Stomach smooth muscle (tissue), 2 donors: ENCODE results near the gene POLE3.
"Not testable (repeated sequence)": the region's sequence is repeated elsewhere in the genome, so short reads cannot be mapped to it uniquely, and the experiment has no call there.

Source experiments
- H3K27ac ChIP-seq: one replicate; pipeline ENCODE4 v1.7.0; 2013; ENCODE audit warnings: mild to moderate bottlenecking, low read length, inconsistent platforms
- H3K27me3 ChIP-seq, 2 donors: one replicate each; pipeline ENCODE4 v1.7.0; 2013; ENCODE audit warnings: low read length in 2 of 2; ENCODE audit not compliant: insufficient read depth in 2 of 2, control insufficient read depth in 1 of 2
- H3K36me3 ChIP-seq, 2 donors: one replicate each; pipeline ENCODE4 v1.7.0; 2013; ENCODE audit warnings: low read length in 2 of 2; ENCODE audit not compliant: control insufficient read depth in 2 of 2, insufficient read depth in 2 of 2
- H3K4me1 ChIP-seq: one replicate; pipeline ENCODE4 v1.7.0; 2013; ENCODE audit warnings: low read length; ENCODE audit not compliant: control insufficient read depth, insufficient read depth
- H3K4me3 ChIP-seq, 2 donors: one replicate each; pipeline ENCODE4 v1.7.0; 2013; ENCODE audit warnings: low read length in 2 of 2
- H3K9ac ChIP-seq, 2 donors: one replicate each; pipeline ENCODE4 v1.7.0; 2013; ENCODE audit warnings: low read length in 2 of 2, mild to moderate bottlenecking in 1 of 2
- H3K9me3 ChIP-seq, 2 donors: one replicate each; pipeline ENCODE4 v1.7.0; 2013; ENCODE audit warnings: low read length in 2 of 2; ENCODE audit not compliant: control insufficient read depth in 2 of 2
- donor health status: healthy.
- donor health status: Pancreatic carcinoma.

The POLE3 gene

DNA sequence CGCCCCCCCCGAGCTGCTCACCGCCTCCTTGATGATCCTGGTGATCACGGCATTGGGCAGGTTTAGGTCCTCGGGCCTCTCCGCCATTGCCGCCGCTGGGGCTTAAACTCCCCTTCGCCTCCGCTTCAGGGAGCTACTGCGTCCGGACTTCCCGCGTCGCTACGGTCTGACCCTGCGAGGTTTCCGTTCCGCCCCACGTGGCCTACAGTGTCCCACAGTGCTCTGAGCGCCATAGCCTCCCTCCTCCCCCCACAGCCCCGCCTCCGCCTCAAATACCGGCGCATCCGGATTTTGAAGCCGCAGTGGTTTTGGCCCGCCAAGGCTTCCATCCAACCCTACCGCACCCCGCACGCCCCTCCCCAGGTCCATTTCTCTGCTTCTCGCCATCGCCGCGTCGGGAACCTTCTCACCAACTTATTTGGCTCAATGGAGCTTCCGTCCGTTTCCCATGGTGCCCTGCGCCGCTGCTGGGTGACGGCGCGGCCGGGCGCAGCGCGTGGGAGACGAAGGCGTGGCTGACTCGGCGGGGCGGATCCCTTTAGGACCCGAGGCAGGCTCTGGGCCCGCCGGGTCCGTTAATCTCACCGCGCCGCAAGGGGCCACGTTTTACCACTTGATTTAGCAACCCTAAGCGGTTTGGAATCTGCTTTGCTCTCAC lies at the start of gene POLE3, which contains the start of gene C9orf43:
TSS of gene POLE3 (minus strand) at position 469 of the 658 bp plus-strand sequence. CDS start at position 87, 382 bp downstream.
TSS of gene C9orf43 (plus strand) at position 541 of the 658 bp plus-strand sequence. CDS start 2,747 bp downstream, outside the sequence.
- H3K9me3 ChIP-seq, result no peaks in the 10 kb centered on the region
- H3K27me3 ChIP-seq, result no peaks in the 10 kb centered on the region
- H3K27ac ChIP-seq, result peak within 1 kb of the TSS; percentile 95
- peaks cover 9 to 11% of the 10 kb centered on the region in 2 donors for H3K36me3 ChIP-seq
- H3K9ac ChIP-seq, result peak within 1 kb of the TSS; percentile 96 to 97
- peaks cover 10% of the 10 kb centered on the region for H3K4me1 ChIP-seq
- peak within 1 kb of the TSS; percentile 78 to 95 for H3K4me3 ChIP-seq

GRCh38 chr9:113456235-113456634 lies 45.8 kb upstream of the POLE3 start:
- no peak overlapping the region for H3K9ac ChIP-seq
- H3K36me3 ChIP-seq, result no peaks in the 10 kb centered on the region
- H3K9me3 ChIP-seq, result no peaks in the 10 kb centered on the region
- no peaks in the 10 kb centered on the region for H3K27me3 ChIP-seq
- H3K4me3 ChIP-seq, result no peak overlapping the region
- H3K4me1 ChIP-seq, result peaks cover 18% of the 10 kb centered on the region
- H3K27ac ChIP-seq, result peak overlapping the region; percentile 91

- Histone ChIP-seq H3K27me3 (no peaks in the 10 kb centered on the region), H3K9me3 (no peaks in the 10 kb centered on the region), H3K36me3 (no peaks in the 10 kb centered on the region), H3K4me3 (no peak overlapping the region), H3K27ac (peak overlapping the region; percentile 91), H3K4me1 (peaks cover 23% of the 10 kb centered on the region), H3K9ac (peak overlapping the region; percentile 43 to 45)
Observed at GRCh38 chr9:113454914-113455761, 44.7 kb upstream of the POLE3 start.

DNA sequence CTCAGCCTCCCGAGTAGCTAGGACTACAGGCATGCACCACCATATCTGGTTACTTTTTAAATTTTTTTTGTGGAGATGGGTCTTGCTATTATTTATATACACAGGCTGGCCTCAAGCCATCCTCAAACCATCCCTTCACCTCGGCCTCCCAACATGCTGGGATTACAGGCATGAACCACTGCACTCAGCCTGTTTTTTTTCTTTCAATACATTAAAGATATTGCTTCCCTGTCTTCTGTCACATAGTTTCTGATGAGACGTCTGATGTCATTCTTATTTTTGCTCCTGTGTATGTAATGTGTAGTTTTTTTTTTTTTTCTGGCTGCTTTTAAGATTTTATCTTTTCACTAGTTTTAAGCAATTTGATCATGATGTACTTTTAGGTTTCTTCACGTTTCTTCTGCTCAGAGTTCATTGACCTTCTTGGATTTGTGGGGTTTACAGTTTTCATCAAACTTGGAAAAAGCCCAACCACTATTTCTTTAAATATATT lies 41.7 kb upstream of the POLE3 start:
- Histone ChIP-seq H3K27ac (no peak overlapping the region), H3K4me3 (no peak overlapping the region), H3K9ac (no peak overlapping the region), H3K9me3 (no peaks in the 10 kb centered on the region), H3K4me1 (peaks cover 24% of the 10 kb centered on the region), H3K36me3 (no peaks in the 10 kb centered on the region), H3K27me3 (no peaks in the 10 kb centered on the region)

DNA sequence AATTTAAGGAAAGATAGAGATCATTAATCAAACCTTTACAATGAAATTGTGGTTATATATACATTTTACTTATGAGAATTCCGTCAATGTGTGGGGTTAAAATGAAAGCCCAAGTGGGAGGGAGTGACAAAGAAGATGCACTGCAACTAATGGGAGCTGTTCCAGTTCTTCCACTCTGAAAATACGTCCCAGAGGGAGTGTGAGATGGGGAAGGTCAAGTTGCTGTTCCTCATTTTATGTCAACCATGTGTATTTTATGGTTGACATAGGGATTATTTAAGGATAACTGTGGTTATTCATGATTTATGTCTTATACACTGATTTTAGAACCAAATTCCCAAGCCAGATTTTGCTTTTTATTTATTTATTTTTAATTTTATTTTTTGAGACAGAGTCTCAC lies 38.9 kb upstream of the POLE3 start:
- no peak overlapping the region for H3K9ac ChIP-seq
- H3K4me1 ChIP-seq, result peaks cover 8% of the 10 kb centered on the region
- H3K4me3 ChIP-seq, result no peak overlapping the region
- H3K36me3 ChIP-seq, result no peaks in the 10 kb centered on the region
- no peaks in the 10 kb centered on the region for H3K27me3 ChIP-seq
- H3K9me3 ChIP-seq, result no peaks in the 10 kb centered on the region
- no peak overlapping the region for H3K27ac ChIP-seq

- H3K4me3 ChIP-seq, result no peak overlapping the region
- no peak overlapping the region for H3K9ac ChIP-seq
- no peaks in the 10 kb centered on the region for H3K36me3 ChIP-seq
- H3K4me1 ChIP-seq, result peaks cover 6% of the 10 kb centered on the region
- H3K9me3 ChIP-seq, result no peaks in the 10 kb centered on the region
- H3K27me3 ChIP-seq, result no peaks in the 10 kb centered on the region
- no peak overlapping the region for H3K27ac ChIP-seq
Observed at GRCh38 chr9:113446323-113446740, 35.9 kb upstream of the POLE3 start.

DNA sequence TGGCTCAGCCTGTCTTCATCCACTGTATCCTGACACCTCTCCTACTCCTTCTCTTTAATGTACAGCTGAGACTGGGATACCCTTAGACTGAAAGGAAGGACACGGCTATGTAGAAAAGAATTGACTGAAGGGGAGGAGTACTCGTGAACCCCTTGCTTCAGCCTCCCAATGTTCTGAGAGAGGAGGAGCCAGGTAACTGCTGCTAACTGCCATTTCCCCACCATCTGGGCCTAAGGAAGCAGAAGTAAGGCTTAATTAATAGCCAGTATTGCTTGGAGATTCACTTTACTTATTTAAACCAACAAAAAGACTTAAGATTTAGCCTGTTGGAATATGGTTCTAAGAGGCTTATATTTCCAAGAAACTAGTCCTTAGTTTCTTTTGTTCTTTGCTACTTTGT lies 34.3 kb upstream of the POLE3 start:
- H3K4me1 ChIP-seq, result no peaks in the 10 kb centered on the region
- H3K9ac ChIP-seq, result no peak overlapping the region
- H3K27ac ChIP-seq, result no peak overlapping the region
- no peaks in the 10 kb centered on the region for H3K36me3 ChIP-seq
- H3K9me3 ChIP-seq, result no peaks in the 10 kb centered on the region
- H3K4me3 ChIP-seq, result no peak overlapping the region
- no peaks in the 10 kb centered on the region for H3K27me3 ChIP-seq

- H3K4me3 ChIP-seq, H3K27ac ChIP-seq, H3K9me3 ChIP-seq, H3K36me3 ChIP-seq, H3K9ac ChIP-seq, H3K27me3 ChIP-seq, H3K4me1 ChIP-seq: not testable (repeated sequence)
Observed at GRCh38 chr9:113437716-113438115, 27.2 kb upstream of the POLE3 start.

GRCh38 chr9:113436728-113437515 lies 26.4 kb upstream of the POLE3 start:
- Histone ChIP-seq H3K27me3 (no peaks in the 10 kb centered on the region), H3K9ac (no peak overlapping the region), H3K4me1 (no peaks in the 10 kb centered on the region), H3K4me3 (no peak overlapping the region), H3K27ac (no peak overlapping the region), H3K36me3 (no peaks in the 10 kb centered on the region), H3K9me3 (no peaks in the 10 kb centered on the region)

GRCh38 chr9:113431191-113431590 lies 20.7 kb upstream of the POLE3 start:
- H3K36me3 ChIP-seq, result no peaks in the 10 kb centered on the region
- H3K27ac ChIP-seq, result no peak overlapping the region
- no peak overlapping the region for H3K4me3 ChIP-seq
- H3K9ac ChIP-seq, result no peak overlapping the region
- H3K4me1 ChIP-seq, result no peaks in the 10 kb centered on the region
- no peaks in the 10 kb centered on the region for H3K27me3 ChIP-seq
- no peaks in the 10 kb centered on the region for H3K9me3 ChIP-seq
